HepG2 (cell line): ENCODE measurements around the gene DTNB. TPM values are rescaled to one million over a fixed set of nuclear protein-coding genes. Genes with fewer than 3 reads are reported as not detected.
A peak's percentile ranks its signal among the peaks of the same experiment; 100 is the strongest.

Experiments
- CEBPB ChIP-seq: IDR thresholded peaks from 2 replicates; pipeline ENCODE4 v1.6.1; 2011; ENCODE audit warnings: low read depth, low read length, improper control_type of control experiment, borderline replicate concordance
- CENPT ChIP-seq: sonication (generic); formaldehyde crosslinking; IDR thresholded peaks from 2 replicates; pipeline ENCODE4 v1.8.0; 2022; ENCODE audit warnings: low read depth, mild to moderate bottlenecking, moderate library complexity, missing genetic modification reagents
- EZH2 ChIP-seq: conservative IDR thresholded peaks from 2 replicates; pipeline ENCODE4 v1.6.1; 2012; ENCODE audit warnings: mild to moderate bottlenecking, low read depth, low read length, moderate library complexity
- FOSL1 ChIP-seq: sonication (generic); formaldehyde crosslinking; IDR thresholded peaks from 2 replicates; pipeline ENCODE4 v1.9.0; 2021; ENCODE audit warnings: missing genetic modification reagents, borderline replicate concordance
- GABPA ChIP-seq, 2 experiments: IDR thresholded peaks; 2 replicates each; pipeline ENCODE4 v1.6.1; 2011 to 2016; ENCODE audit warnings: low read depth in 2 of 2, low read length in 1 of 2, missing biosample characterization in 1 of 2, missing genetic modification characterization in 1 of 2
- KDM3A ChIP-seq: IDR thresholded peaks from 2 replicates; pipeline ENCODE4 v1.6.1; 2018; ENCODE audit warnings: low read depth, missing compliant biosample characterization
- KLF16 ChIP-seq, 2 experiments: sonication (generic) in 1 of 2; formaldehyde crosslinking in 1 of 2; IDR thresholded peaks; 2 replicates each; pipeline versions ENCODE4 v1.6.1 to v1.8.0; 2016 to 2023; ENCODE audit warnings: missing genetic modification reagents in 2 of 2, missing compliant biosample characterization in 1 of 2
- NFIC ChIP-seq: IDR thresholded peaks from 2 replicates; pipeline ENCODE4 v1.6.1; 2012; ENCODE audit warnings: mild to moderate bottlenecking, low read length, inconsistent platforms
- SNAPC2 ChIP-seq: sonication (generic); formaldehyde crosslinking; IDR thresholded peaks from 2 replicates; pipeline ENCODE4 v1.8.1; 2022; ENCODE audit warnings: mild to moderate bottlenecking, missing genetic modification reagents
- ZBTB7B ChIP-seq: sonication (generic); formaldehyde crosslinking; IDR thresholded peaks from 2 replicates; pipeline ENCODE4 v1.4.0; 2020; ENCODE audit warnings: missing genetic modification reagents
- ZFY ChIP-seq: sonication (generic); formaldehyde crosslinking; IDR thresholded peaks from 2 replicates; pipeline ENCODE4 v1.4.0; 2020; ENCODE audit warnings: missing genetic modification reagents
- ZNF282 ChIP-seq: fragments of 450-650 bp; IDR thresholded peaks from 2 replicates; pipeline ENCODE4 v1.6.1; 2018; ENCODE audit not compliant: partially characterized antibody
- ZSCAN9 ChIP-seq: IDR thresholded peaks from 2 replicates; pipeline ENCODE4 v1.6.1; 2016; ENCODE audit warnings: borderline replicate concordance
- polyA plus RNA-seq, 8 experiments: library from polyadenylated mRNA; depleted of rRNA in 3 of 8; stranded (reverse) in 7 of 8; unstranded in 1 of 8; fragments of >200 nt; fragmentation: Illumina TruSeq in 4 of 8; extraction: Trizol in 4 of 8; gene quantifications; 2 replicates each; pipeline versions ENCODE4 v1.2.1 to v1.2.3, GENCODE V29; 2011 to 2016; ENCODE audit warnings: low read depth in 4 of 8, missing spikeins in 1 of 8, mixed read lengths in 1 of 8; ENCODE audit not compliant: insufficient read depth in 1 of 8
- total RNA-seq, 5 experiments: library from RNA; depleted of rRNA; stranded (reverse); fragments of >200 nt; fragmentation: Illumina TruSeq; extraction: Trizol; gene quantifications; 2 replicates each; pipeline ENCODE4 v1.2.3, GENCODE V29; 2016; ENCODE audit warnings: low read depth in 1 of 5
- TF ChIP-seq, protein P1 (sequence below): sonication (generic); formaldehyde crosslinking; IDR thresholded peaks from 2 replicates; pipeline ENCODE4 v1.4.0; 2020; ENCODE audit warnings: missing genetic modification reagents
- TF ChIP-seq, protein P2 (sequence below): IDR thresholded peaks from 2 replicates; pipeline ENCODE4 v1.6.1; 2016; ENCODE audit warnings: missing genetic modification reagents, missing compliant biosample characterization
- TF ChIP-seq, protein P3 (sequence below): sonication (generic); formaldehyde crosslinking; IDR thresholded peaks from 2 replicates; pipeline ENCODE4 v1.5.0; 2020; ENCODE audit warnings: missing genetic modification reagents, mild to moderate bottlenecking, borderline replicate concordance
- TF ChIP-seq, protein P4 (sequence below): sonication (generic); formaldehyde crosslinking; IDR thresholded peaks from 2 replicates; pipeline ENCODE4 v1.4.0; 2020; ENCODE audit warnings: missing genetic modification reagents
- TF ChIP-seq, protein P5 (sequence below): sonication (generic); formaldehyde crosslinking; conservative IDR thresholded peaks from 2 replicates; pipeline ENCODE4 v1.8.1; 2023; ENCODE audit warnings: missing genetic modification reagents
- TF ChIP-seq, protein P6 (sequence below): sonication (generic); formaldehyde crosslinking; IDR thresholded peaks from 2 replicates; pipeline ENCODE4 v1.4.0; 2020; ENCODE audit warnings: missing genetic modification reagents

DTNB gene
- total and polyA plus RNA-seq, 2 of the 13 experiments (the other 11 are each of a cell fraction or from before 2014, with no cell fraction given), result 14.4 to 23.9 TPM

DNA sequence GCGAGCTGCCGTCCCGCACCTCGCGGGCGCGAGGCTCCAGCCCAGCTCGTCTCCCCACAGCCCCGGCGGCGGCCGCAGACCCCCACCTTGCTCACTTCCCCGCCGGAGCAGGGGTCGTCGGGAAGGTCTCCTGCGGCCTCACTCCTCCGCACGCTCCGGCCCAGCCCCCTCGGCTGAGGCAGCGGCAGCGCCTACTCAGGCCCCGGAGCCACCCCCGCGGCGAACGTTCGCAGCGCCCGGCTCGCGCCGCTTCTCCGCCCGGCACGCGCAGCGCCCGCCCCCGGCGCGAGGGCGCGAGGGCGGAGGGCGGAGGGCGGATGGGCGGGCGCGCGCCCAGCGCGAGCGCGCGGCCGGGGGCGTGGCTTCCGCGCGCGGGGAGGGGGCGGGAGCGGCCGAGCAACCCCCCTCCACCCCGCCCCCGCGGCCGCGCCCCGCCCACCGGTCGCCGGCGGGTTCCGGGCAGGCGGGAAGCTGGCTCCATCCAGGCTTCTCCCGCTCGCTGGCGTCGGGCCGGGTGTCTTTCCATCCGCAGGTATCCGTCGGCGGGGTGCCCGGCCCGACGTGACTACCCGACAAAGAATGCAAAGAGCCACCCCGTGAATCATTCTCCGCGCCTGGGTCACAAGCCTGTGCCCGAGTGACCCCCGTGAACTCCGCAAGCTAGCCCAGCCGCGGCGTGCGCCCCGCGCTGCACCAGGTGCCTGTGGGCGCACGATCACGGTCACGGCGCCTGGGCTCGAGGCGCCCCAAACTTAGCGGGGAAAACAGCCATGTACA is at the start of gene DTNB (continued):
- TF ChIP-seq, protein P1, sequence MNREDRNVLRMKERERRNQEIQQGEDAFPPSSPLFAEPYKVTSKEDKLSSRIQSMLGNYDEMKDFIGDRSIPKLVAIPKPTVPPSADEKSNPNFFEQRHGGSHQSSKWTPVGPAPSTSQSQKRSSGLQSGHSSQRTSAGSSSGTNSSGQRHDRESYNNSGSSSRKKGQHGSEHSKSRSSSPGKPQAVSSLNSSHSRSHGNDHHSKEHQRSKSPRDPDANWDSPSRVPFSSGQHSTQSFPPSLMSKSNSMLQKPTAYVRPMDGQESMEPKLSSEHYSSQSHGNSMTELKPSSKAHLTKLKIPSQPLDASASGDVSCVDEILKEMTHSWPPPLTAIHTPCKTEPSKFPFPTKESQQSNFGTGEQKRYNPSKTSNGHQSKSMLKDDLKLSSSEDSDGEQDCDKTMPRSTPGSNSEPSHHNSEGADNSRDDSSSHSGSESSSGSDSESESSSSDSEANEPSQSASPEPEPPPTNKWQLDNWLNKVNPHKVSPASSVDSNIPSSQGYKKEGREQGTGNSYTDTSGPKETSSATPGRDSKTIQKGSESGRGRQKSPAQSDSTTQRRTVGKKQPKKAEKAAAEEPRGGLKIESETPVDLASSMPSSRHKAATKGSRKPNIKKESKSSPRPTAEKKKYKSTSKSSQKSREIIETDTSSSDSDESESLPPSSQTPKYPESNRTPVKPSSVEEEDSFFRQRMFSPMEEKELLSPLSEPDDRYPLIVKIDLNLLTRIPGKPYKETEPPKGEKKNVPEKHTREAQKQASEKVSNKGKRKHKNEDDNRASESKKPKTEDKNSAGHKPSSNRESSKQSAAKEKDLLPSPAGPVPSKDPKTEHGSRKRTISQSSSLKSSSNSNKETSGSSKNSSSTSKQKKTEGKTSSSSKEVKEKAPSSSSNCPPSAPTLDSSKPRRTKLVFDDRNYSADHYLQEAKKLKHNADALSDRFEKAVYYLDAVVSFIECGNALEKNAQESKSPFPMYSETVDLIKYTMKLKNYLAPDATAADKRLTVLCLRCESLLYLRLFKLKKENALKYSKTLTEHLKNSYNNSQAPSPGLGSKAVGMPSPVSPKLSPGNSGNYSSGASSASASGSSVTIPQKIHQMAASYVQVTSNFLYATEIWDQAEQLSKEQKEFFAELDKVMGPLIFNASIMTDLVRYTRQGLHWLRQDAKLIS (CRISPR knock-in tag), result no peak
- TF ChIP-seq ZSCAN9 (no peak; the same call in 1 of the 2 replicates), ZNF282 (no peak), FOSL1 (no peak), CEBPB (no peak), SNAPC2 (CRISPR knock-in tag) (0 out of 2 replicates have a peak, but pooled peaks have one; percentile 60), GABPA (IDR thresholded peaks at IDR 0.05; ENCODE audit: low read depth, low read length) (no peak), GABPA (CRISPR knock-in tag; IDR thresholded peaks at IDR 0.05; ENCODE audit: low read depth) (no peak), NFIC (no peak), ZFY (CRISPR knock-in tag) (peak; percentile 88), KDM3A (CRISPR knock-in tag) (peak; percentile 15), EZH2 (no peak), CENPT (CRISPR knock-in tag) (peak; percentile 54; the same call in 1 of the 2 replicates), ZBTB7B (CRISPR knock-in tag) (no peak; the same call in none of the 2 replicates), KLF16 (CRISPR knock-in tag; IDR thresholded peaks at IDR 0.05) (no peak)
- TF ChIP-seq, protein P2, sequence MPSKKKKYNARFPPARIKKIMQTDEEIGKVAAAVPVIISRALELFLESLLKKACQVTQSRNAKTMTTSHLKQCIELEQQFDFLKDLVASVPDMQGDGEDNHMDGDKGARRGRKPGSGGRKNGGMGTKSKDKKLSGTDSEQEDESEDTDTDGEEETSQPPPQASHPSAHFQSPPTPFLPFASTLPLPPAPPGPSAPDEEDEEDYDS, result no peak
- TF ChIP-seq, protein P3, sequence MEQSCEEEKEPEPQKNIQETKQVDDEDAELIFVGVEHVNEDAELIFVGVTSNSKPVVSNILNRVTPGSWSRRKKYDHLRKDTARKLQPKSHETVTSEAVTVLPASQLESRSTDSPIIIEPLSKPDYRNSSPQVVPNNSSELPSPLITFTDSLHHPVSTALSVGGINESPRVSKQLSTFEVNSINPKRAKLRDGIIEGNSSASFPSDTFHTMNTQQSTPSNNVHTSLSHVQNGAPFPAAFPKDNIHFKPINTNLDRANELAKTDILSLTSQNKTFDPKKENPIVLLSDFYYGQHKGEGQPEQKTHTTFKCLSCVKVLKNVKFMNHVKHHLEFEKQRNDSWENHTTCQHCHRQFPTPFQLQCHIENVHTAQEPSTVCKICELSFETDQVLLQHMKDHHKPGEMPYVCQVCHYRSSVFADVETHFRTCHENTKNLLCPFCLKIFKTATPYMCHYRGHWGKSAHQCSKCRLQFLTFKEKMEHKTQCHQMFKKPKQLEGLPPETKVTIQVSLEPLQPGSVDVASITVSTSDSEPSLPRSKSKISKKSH, result peak; percentile 34; the same call in 1 of the 2 replicates
- TF ChIP-seq, protein P4, sequence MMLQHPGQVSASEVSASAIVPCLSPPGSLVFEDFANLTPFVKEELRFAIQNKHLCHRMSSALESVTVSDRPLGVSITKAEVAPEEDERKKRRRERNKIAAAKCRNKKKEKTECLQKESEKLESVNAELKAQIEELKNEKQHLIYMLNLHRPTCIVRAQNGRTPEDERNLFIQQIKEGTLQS (CRISPR knock-in tag), result no peak
- TF ChIP-seq, protein P5, sequence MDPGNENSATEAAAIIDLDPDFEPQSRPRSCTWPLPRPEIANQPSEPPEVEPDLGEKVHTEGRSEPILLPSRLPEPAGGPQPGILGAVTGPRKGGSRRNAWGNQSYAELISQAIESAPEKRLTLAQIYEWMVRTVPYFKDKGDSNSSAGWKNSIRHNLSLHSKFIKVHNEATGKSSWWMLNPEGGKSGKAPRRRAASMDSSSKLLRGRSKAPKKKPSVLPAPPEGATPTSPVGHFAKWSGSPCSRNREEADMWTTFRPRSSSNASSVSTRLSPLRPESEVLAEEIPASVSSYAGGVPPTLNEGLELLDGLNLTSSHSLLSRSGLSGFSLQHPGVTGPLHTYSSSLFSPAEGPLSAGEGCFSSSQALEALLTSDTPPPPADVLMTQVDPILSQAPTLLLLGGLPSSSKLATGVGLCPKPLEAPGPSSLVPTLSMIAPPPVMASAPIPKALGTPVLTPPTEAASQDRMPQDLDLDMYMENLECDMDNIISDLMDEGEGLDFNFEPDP (CRISPR knock-in tag), result no peak
- TF ChIP-seq, protein P6, sequence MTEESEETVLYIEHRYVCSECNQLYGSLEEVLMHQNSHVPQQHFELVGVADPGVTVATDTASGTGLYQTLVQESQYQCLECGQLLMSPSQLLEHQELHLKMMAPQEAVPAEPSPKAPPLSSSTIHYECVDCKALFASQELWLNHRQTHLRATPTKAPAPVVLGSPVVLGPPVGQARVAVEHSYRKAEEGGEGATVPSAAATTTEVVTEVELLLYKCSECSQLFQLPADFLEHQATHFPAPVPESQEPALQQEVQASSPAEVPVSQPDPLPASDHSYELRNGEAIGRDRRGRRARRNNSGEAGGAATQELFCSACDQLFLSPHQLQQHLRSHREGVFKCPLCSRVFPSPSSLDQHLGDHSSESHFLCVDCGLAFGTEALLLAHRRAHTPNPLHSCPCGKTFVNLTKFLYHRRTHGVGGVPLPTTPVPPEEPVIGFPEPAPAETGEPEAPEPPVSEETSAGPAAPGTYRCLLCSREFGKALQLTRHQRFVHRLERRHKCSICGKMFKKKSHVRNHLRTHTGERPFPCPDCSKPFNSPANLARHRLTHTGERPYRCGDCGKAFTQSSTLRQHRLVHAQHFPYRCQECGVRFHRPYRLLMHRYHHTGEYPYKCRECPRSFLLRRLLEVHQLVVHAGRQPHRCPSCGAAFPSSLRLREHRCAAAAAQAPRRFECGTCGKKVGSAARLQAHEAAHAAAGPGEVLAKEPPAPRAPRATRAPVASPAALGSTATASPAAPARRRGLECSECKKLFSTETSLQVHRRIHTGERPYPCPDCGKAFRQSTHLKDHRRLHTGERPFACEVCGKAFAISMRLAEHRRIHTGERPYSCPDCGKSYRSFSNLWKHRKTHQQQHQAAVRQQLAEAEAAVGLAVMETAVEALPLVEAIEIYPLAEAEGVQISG (CRISPR knock-in tag), result peak; percentile 56
